Cardiac fibroblast (primary cell): ENCODE results near the gene TFF2.

Experiments
- DNase-seq, 2 donors: peaks; one replicate each; pipeline versions ENCODE4 v3.0.0 to v3.0.0-alpha.2; 2010; ENCODE audit warnings: low read depth in 2 of 2
- H3K4me3 ChIP-seq, 2 donors: replicated peaks in 1 of 2; 1 replicate in 1 of 2; 2 replicates in 1 of 2; pipeline ENCODE4 v1.5.1; 2011; ENCODE audit warnings: low read depth in 2 of 2, low read length in 2 of 2, mild to moderate bottlenecking in 2 of 2, moderate library complexity in 1 of 2
- CTCF ChIP-seq: IDR thresholded peaks from one replicate; pipeline ENCODE4 v1.5.1; 2011; ENCODE audit warnings: low read depth, mild to moderate bottlenecking, low read length, inconsistent platforms

Gene TFF2

GRCh38 chr21:42375506-42375905 lies 24.7 kb upstream of the TFF2 start:
- no peak for TF ChIP-seq CTCF
- DNase-seq = no peak
- no peak overlapping the region for H3K4me3 ChIP-seq

- DNase-seq = no peak
- no peak overlapping the region for H3K4me3 ChIP-seq
- TF ChIP-seq CTCF = no peak
Measured at GRCh38 chr21:42374864-42375499, 24.2 kb upstream of the TFF2 start.

- no peak for TF ChIP-seq CTCF
- no peak overlapping the region for H3K4me3 ChIP-seq
- no peak for DNase-seq
Measured at GRCh38 chr21:42374457-42374856, 23.7 kb upstream of the TFF2 start.

GRCh38 chr21:42373908-42374455 lies 23.2 kb upstream of the TFF2 start:
- no peak for DNase-seq
- TF ChIP-seq CTCF = no peak
- no peak overlapping the region for H3K4me3 ChIP-seq

- TF ChIP-seq CTCF = no peak
- no peak for DNase-seq
- H3K4me3 ChIP-seq = no peak overlapping the region
Measured at GRCh38 chr21:42373196-42373907, 22.6 kb upstream of the TFF2 start.

- no peak overlapping the region for H3K4me3 ChIP-seq
- no peak for TF ChIP-seq CTCF
- DNase-seq = no peak
Measured at GRCh38 chr21:42370894-42371654, 20.3 kb upstream of the TFF2 start.
